Measurements from ENCODE around the gene USP26. TPM values are rescaled to one million over a fixed set of nuclear protein-coding genes. Genes with fewer than 3 reads are reported as not detected.

USP26 gene
- total RNA-seq, 2 experiments from 2014 or later = not detected

DNA sequence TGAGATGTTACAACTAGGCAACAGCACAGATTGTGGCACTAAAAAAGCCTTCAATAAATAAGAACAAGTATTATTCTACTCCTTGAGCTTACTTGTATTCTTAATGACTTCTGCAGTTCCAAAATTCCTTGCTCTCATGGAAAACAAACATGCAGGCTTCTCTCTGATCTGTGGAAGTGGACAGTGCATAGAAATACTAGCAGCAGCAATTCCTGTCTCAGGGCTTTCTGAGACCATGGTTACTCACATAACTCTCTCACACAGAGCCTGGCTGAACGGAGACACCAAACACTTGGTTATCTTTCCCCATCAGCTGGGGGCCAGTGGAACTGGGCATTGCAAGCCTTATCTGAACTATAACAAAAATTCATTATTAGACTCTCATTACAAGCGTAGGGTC is 106.1 kb downstream of the USP26 start:
- Histone ChIP-seq H3K4me1 (ENCODE audit: insufficient read depth, low read length, poor library complexity, severe bottlenecking) (no peaks in the 10 kb centered on the region), H3K4me2 (ENCODE audit: low read length) (no peak overlapping the region), H3K4me3 (ENCODE audit: low read depth, low read length, poor library complexity, severe bottlenecking) (no peak overlapping the region), H3K79me2 (ENCODE audit: insufficient read depth, low read depth, low read length) (no peaks in the 10 kb centered on the region), H2AFZ (ENCODE audit: low read length) (no peak overlapping the region), H3K9me3 (ENCODE audit: low read length) (no peaks in the 10 kb centered on the region), H3K36me3 (ENCODE audit: insufficient read depth, low read length) (no peaks in the 10 kb centered on the region), H3K27ac (ENCODE audit: low read depth, low read length, poor library complexity, severe bottlenecking) (no peak overlapping the region), H4K20me1 (ENCODE audit: insufficient read depth, low read length) (no peaks in the 10 kb centered on the region), H3K9me2 (ENCODE audit: insufficient read depth, low read length) (no peaks in the 10 kb centered on the region)
- no peak for DNase-seq (ENCODE audit: low spot score)
- BruUV-seq (replicated peaks) = no TSS peak
- intact Hi-C loops (cut with micrococcal nuclease; ENCODE audit: unreplicated experiment) = no loop called here
- ChIA-PET POLR2A (no interaction called here), CTCF (ENCODE audit: unreplicated experiment) (no interaction called here)
- TF ChIP-seq CTCF (conservative IDR thresholded peaks at IDR 0.05; ENCODE audit: low read length) = no peak
- TF ChIP-seq EZH2phosphoT487 (IDR thresholded peaks at IDR 0.05; ENCODE audit: borderline replicate concordance, low read depth, low read length) = no peak

- Histone ChIP-seq H3K4me2 (ENCODE audit: low read length) (no peak overlapping the region), H3K9me2 (ENCODE audit: insufficient read depth, low read length) (no peaks in the 10 kb centered on the region), H3K79me2 (ENCODE audit: insufficient read depth, low read depth, low read length) (no peaks in the 10 kb centered on the region), H2AFZ (ENCODE audit: low read length) (no peak overlapping the region), H3K4me1 (ENCODE audit: insufficient read depth, low read length, poor library complexity, severe bottlenecking) (no peaks in the 10 kb centered on the region), H3K36me3 (ENCODE audit: insufficient read depth, low read length) (no peaks in the 10 kb centered on the region), H3K9me3 (ENCODE audit: low read length) (no peaks in the 10 kb centered on the region), H4K20me1 (ENCODE audit: insufficient read depth, low read length) (no peaks in the 10 kb centered on the region), H3K27ac (ENCODE audit: low read depth, low read length, poor library complexity, severe bottlenecking) (no peak overlapping the region), H3K4me3 (ENCODE audit: low read depth, low read length, poor library complexity, severe bottlenecking) (no peak overlapping the region)
- CTCF ChIA-PET (ENCODE audit: unreplicated experiment) = no interaction called here
- no TSS peak for BruUV-seq (replicated peaks)
- TF ChIP-seq CTCF (conservative IDR thresholded peaks at IDR 0.05; ENCODE audit: low read length) (no peak), EZH2phosphoT487 (IDR thresholded peaks at IDR 0.05; ENCODE audit: borderline replicate concordance, low read depth, low read length) (no peak)
- POLR2A ChIA-PET = no interaction called here
- intact Hi-C loops (cut with micrococcal nuclease; ENCODE audit: unreplicated experiment) = no loop called here
- no peak for DNase-seq (ENCODE audit: low spot score)
Observed at GRCh38 chrX:132986556-132986955, 110.4 kb downstream of the USP26 start.

DNA sequence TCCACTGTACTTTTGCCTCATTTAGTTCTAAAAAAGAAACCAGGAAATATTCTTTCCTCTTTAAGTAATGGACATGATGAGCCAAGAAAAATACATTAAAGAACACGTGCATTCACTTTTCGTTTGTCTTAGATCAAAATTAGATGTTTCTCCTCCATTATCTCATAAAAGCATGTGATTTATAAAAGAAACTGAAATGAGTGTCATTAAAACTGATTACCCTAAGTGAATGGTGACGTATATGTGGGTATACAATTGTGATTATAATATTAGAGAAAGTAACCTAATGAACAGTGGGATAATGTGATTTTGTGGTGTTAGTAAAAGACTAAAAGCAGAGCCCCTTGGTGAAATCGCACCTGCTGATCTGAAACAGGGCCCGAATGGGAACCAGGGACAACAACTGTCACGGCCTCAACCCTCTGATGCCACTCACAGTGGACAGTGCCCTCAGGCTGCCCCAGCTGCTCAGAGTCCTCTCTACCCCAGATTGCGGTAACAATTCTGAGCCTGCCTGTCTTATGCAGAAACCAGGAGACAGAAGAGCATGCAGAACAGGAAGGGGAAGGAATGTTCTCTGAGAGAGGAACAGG is 112.8 kb downstream of the USP26 start:
- no peak overlapping the region for H3K4me2 ChIP-seq (ENCODE audit: low read length)
- CTCF ChIA-PET (ENCODE audit: unreplicated experiment) = no interaction called here
- H2AFZ ChIP-seq (ENCODE audit: low read length) = no peak overlapping the region
- no peaks in the 10 kb centered on the region for H3K4me1 ChIP-seq (ENCODE audit: insufficient read depth, low read length, poor library complexity, severe bottlenecking)
- no peaks in the 10 kb centered on the region for H3K79me2 ChIP-seq (ENCODE audit: insufficient read depth, low read depth, low read length)
- POLR2A ChIA-PET = no interaction called here
- H3K9me3 ChIP-seq (ENCODE audit: low read length) = no peaks in the 10 kb centered on the region
- H3K4me3 ChIP-seq (ENCODE audit: low read depth, low read length, poor library complexity, severe bottlenecking) = no peak overlapping the region
- no TSS peak for BruUV-seq (replicated peaks)
- no peak overlapping the region for H3K27ac ChIP-seq (ENCODE audit: low read depth, low read length, poor library complexity, severe bottlenecking)
- intact Hi-C loops (cut with micrococcal nuclease; ENCODE audit: unreplicated experiment) = no loop called here
- H4K20me1 ChIP-seq (ENCODE audit: insufficient read depth, low read length) = no peaks in the 10 kb centered on the region
- no peaks in the 10 kb centered on the region for H3K9me2 ChIP-seq (ENCODE audit: insufficient read depth, low read length)
- TF ChIP-seq EZH2phosphoT487 (IDR thresholded peaks at IDR 0.05; ENCODE audit: borderline replicate concordance, low read depth, low read length) = no peak
- DNase-seq (ENCODE audit: low spot score) = no peak
- H3K36me3 ChIP-seq (ENCODE audit: insufficient read depth, low read length) = no peaks in the 10 kb centered on the region

All from OCI-LY7 (cell line).